Activated naive CD8-positive, alpha-beta T cell treated with anti-CD3 and anti-CD28 coated beads, Interleukin-2, amount 50 U/mL, for 24 hours (primary cell): ENCODE measurements around the gene PPP2R5A.
"Not testable (repeated sequence)": the region's sequence is repeated elsewhere in the genome, so short reads cannot be mapped to it uniquely, and the experiment has no call there.

ENCODE experiments used
- ATAC-seq: fragments of 150-1000 bp; cut with Tn5 transposase; one replicate; pipeline ENCODE4 v1.10.0; 2021
- DNase-seq: peaks from one replicate; pipeline ENCODE4 v3.0.0; 2021
- H3K27ac Mint-ChIP-seq: one replicate; pipeline ENCODE4 v1.8.0; 2021; ENCODE audit warnings: mild to moderate bottlenecking, mixed read lengths
- H3K27me3 Mint-ChIP-seq: one replicate; pipeline ENCODE4 v1.8.0; 2021; ENCODE audit warnings: mixed read lengths
- H3K36me3 Mint-ChIP-seq: one replicate; pipeline ENCODE4 v1.8.0; 2021; ENCODE audit warnings: low read depth, mixed read lengths
- H3K4me1 Mint-ChIP-seq: one replicate; pipeline ENCODE4 v1.8.0; 2021; ENCODE audit warnings: mixed read lengths
- H3K4me3 Mint-ChIP-seq: one replicate; pipeline ENCODE4 v1.8.0; 2021; ENCODE audit warnings: mild to moderate bottlenecking, moderate library complexity, mixed read lengths
- H3K9me3 Mint-ChIP-seq: one replicate; pipeline ENCODE4 v1.8.0; 2021; ENCODE audit warnings: mixed read lengths

The PPP2R5A gene

DNA sequence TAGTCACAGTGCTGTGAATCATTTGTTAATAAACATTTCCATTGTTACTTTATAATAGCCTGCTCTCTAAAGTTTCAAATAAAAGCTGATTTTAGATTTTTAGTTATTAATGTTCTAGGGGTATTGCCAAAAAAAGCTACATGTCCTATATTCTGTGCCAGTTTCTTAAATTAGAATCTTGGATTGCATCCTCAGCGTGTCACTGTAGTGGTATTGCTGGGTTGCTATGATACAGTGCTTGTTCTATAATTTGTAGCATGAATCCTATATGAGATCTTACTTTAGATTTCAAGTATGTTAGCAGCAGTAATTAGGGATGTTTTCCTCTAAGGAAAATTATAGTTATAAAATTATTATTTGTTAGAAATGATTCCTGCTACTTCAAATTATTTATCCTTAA lies 16.4 kb downstream of the PPP2R5A start:
- peaks cover 10% of the 10 kb centered on the region for H3K36me3 Mint-ChIP-seq

DNA sequence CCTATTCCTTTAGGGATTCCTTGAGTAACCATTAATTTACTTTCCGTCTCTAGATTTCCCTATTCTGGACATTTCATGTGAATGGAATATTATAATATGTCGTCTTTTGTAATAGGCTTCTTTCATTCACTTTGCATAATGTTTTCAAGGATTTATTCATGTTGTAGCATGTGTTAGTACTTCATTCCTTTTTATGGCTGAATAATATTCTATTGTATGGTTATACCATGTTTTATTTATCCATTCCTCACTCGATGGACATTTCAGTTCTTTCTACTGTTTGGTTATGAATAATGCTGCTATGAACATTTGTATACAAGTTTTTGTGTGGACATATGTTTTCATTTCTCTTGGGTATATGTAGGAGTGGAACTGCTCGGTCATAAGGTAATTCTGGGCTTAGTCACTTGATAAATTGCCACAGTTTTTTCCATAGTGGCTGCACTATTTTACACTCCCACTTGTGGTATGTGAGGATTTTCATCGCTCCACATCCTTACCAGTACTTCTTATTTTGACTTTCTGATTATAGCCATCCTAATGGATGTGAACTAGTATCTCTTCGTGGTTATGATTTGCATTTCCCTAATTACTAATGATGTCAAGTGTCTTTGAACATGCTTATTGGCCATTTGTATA lies 17.7 kb downstream of the PPP2R5A start:
- Mint-ChIP-seq H3K4me1 (peaks cover 49% of the 10 kb centered on the region), H3K27ac (peak overlapping the region; percentile 48), H3K4me3 (no peak overlapping the region), H3K9me3 (no peaks in the 10 kb centered on the region), H3K27me3 (no peaks in the 10 kb centered on the region), H3K36me3 (peaks cover 12% of the 10 kb centered on the region)
- peak; percentile 93 for ATAC-seq
- DNase-seq, result no peak

More for the DNA sequence above, 16.4 kb downstream of the PPP2R5A start:
- Mint-ChIP-seq H3K27me3 (no peaks in the 10 kb centered on the region), H3K4me1 (peaks cover 57% of the 10 kb centered on the region), H3K9me3 (no peaks in the 10 kb centered on the region), H3K4me3 (no peak overlapping the region), H3K27ac (no peak overlapping the region)
- DNase-seq, result no peak
- no peak for ATAC-seq

DNA sequence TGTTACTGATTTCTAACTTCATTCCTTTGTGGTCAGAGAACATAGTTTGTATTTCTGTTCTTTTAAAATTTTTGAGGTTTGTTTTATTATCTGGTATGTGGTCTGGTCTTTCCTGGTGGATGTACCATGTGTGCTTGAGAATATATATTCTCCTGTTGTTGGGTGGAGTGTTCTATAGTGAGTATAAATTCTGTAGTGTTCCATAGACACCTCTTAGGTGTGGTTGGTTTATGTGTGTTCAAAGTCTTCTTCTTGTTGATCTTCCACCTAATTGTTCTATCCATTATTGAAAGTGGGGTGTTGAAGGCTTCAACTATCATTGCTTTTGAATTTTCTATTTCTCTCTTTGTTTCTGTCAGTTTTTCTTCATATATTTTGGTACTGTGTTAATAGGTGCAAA lies 20.1 kb downstream of the PPP2R5A start:
- no peak for ATAC-seq
- no peaks in the 10 kb centered on the region for H3K9me3 Mint-ChIP-seq
- H3K4me3 Mint-ChIP-seq, result no peak overlapping the region
- H3K27ac Mint-ChIP-seq, result no peak overlapping the region
- H3K36me3 Mint-ChIP-seq, result peaks cover 27% of the 10 kb centered on the region
- H3K4me1 Mint-ChIP-seq, result peaks cover 54% of the 10 kb centered on the region
- no peak for DNase-seq
- H3K27me3 Mint-ChIP-seq, result no peaks in the 10 kb centered on the region

DNA sequence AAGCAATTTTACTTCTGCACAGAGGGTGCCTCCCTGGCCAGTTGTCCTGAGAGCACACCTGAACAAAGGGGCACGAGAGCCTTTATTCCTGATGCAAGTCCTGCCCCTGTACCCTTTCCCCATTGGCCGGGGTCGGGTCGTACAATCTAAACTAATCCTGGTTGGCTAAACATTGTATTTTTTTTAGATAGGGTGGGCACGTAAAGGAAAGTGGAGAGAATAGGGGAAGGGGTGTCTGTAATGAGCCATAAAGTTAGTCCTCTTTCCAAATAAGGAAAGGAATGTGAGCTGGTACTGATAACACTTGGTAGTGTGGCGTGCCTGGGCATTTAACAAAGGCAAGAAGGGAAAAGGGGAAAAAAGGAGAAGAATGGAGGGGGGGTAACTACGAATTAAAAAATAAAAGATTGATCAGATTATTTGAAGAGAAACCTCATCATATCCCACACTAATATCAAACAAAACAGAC lies 20.8 kb downstream of the PPP2R5A start:
- not testable (repeated sequence) for H3K27ac Mint-ChIP-seq, H3K9me3 Mint-ChIP-seq, ATAC-seq, H3K27me3 Mint-ChIP-seq, H3K4me3 Mint-ChIP-seq, DNase-seq
- Mint-ChIP-seq H3K36me3 (peaks cover 27% of the 10 kb centered on the region), H3K4me1 (peaks cover 58% of the 10 kb centered on the region)

DNA sequence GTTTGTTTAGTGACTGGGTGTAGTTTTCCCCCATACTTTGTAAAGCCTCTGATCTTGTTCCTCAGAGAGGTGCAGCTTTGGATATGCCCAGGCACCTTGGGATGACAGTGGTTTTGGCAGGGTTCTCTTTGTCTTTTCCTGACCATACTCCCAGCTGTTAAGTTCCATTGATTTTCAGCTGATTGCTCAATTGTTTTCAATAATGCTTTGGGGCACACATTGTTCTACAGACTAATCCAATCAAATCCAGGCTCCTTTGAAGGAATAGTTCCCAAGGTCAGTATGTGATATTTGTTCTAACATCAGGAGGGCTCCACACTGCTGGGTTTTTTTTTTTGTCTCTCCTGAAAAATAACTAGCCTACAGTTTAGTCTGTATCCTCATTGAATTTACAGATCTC lies 24.8 kb downstream of the PPP2R5A start:
- no peak overlapping the region for H3K27ac Mint-ChIP-seq
- peaks cover 45% of the 10 kb centered on the region for H3K4me1 Mint-ChIP-seq
- no peaks in the 10 kb centered on the region for H3K27me3 Mint-ChIP-seq
- peaks cover 33% of the 10 kb centered on the region for H3K36me3 Mint-ChIP-seq
- no peaks in the 10 kb centered on the region for H3K9me3 Mint-ChIP-seq
- no peak for ATAC-seq
- DNase-seq, result no peak
- no peak overlapping the region for H3K4me3 Mint-ChIP-seq

DNA sequence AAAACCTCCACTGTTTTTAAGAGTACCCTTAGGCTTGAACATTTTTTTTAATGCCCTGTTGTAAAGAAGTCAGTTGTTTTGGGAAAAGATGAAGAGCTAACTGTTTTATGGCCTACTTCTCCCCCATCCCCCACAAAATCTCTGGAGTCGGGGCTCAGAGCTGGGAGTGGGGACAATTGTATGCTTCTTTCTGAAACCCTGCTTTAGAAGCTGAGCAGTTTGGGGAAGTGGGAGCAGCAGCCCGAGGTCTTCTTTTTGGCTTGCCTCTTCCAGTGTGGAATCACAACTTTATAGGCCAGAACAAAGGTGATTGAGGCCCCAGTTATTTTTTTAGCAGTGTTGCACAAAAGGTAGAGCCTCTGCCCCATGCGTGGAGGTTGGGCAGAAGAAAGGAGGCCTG lies 25.2 kb downstream of the PPP2R5A start:
- ATAC-seq (no peak), DNase-seq (no peak)
- Mint-ChIP-seq H3K27me3 (no peaks in the 10 kb centered on the region), H3K36me3 (peaks cover 32% of the 10 kb centered on the region), H3K4me1 (peaks cover 48% of the 10 kb centered on the region), H3K27ac (no peak overlapping the region), H3K9me3 (no peaks in the 10 kb centered on the region), H3K4me3 (no peak overlapping the region)

DNA sequence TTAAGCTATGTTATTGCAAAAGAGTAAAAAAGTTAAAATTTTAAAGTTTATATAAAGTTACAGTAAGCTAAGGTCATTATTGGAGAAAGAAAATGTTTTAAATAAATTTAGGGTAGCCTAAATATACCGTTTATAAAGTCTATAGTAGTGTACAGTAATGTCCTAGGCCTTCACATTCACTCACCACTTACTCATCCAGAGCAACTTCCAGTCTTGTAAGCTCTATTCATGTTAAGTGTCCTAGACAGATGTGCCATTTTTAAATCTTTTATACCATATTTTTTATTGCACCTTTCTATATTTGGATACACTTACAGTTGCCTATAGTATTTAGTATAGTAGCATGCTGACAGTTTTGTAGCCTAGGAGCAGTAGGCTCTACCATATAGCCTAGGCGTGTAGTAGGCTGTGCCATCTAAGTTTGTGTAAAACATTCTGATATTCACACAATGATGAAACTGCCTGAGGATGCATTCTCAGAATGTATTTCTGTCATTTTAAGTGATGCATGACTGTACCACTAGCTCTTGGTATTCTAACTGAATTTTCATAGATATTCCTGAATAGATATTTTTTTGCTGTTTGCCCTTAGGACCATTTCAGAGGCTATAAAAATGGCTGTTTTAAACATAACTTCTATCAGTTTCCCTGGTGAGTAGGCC lies 26.8 kb downstream of the PPP2R5A start:
- H3K27me3 Mint-ChIP-seq, result no peaks in the 10 kb centered on the region
- no peak for DNase-seq
- H3K36me3 Mint-ChIP-seq, result peaks cover 27% of the 10 kb centered on the region
- H3K4me1 Mint-ChIP-seq, result peaks cover 55% of the 10 kb centered on the region
- no peak overlapping the region for H3K4me3 Mint-ChIP-seq
- no peaks in the 10 kb centered on the region for H3K9me3 Mint-ChIP-seq
- H3K27ac Mint-ChIP-seq, result no peak overlapping the region
- ATAC-seq, result no peak

DNA sequence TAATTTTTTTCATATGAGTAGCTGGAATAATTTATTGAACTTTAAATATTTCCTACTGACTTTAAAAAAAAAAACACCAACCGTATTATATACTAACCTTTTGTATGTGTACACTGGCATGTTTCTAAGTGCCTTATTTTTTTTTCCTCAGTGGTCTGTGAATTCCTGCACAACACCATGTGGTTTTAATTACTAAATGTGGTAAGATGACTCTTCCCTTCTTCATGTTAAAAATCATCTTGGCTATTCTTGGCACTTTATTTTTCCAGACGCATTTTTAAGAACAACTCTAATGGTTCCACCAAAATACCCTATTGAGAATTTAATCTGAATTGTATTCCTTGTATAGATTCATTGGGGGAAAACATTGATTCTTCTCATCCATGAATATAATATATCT lies 28.4 kb downstream of the PPP2R5A start:
- peak overlapping the region; percentile 35 for H3K27ac Mint-ChIP-seq
- H3K4me3 Mint-ChIP-seq, result no peak overlapping the region
- H3K36me3 Mint-ChIP-seq, result peaks cover 21% of the 10 kb centered on the region
- ATAC-seq (no peak), DNase-seq (no peak)
- H3K9me3 Mint-ChIP-seq, result no peaks in the 10 kb centered on the region
- peaks cover 58% of the 10 kb centered on the region for H3K4me1 Mint-ChIP-seq
- no peaks in the 10 kb centered on the region for H3K27me3 Mint-ChIP-seq

DNA sequence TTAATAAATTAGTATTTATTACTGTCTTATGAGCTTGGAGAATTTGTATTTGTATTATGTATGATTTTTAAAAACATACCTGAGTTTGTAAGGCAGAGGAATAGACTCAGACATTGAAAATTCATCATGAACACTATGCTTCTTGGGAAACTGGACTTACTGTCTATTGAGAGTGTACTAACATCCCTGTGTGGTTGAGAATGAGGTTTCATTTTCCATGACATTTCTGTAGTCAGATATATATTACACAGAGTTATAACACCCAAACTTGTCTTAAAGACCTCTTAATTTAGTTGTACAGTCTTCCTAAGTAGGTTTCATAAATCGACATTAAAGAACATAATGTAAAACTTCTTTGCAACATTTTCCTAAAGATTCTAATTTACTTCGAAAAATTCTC lies 30.0 kb downstream of the PPP2R5A start:
- no peak overlapping the region for H3K4me3 Mint-ChIP-seq
- ATAC-seq (peak; percentile 89), DNase-seq (no peak)
- H3K27ac Mint-ChIP-seq, result no peak overlapping the region
- peaks cover 49% of the 10 kb centered on the region for H3K4me1 Mint-ChIP-seq
- no peaks in the 10 kb centered on the region for H3K9me3 Mint-ChIP-seq
- no peaks in the 10 kb centered on the region for H3K27me3 Mint-ChIP-seq
- peaks cover 11% of the 10 kb centered on the region for H3K36me3 Mint-ChIP-seq

DNA sequence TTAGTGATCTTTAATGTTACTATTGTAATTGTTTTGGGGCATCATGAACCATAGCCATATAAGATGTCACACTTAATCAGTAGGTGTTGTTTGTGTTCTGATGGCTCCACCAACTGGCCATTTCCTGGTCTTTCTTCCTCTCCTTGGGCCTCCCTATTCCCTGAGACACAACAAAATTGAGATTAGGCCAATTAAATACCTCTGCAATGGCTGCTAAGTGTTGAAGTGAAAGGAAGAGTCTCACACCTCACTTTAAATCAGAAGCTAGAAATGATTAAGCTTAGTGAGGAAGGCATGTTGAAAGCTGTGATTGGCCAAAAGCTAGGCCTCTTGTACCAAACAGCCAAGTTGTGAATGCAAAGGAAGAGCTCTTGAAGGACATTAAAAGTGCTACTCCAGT lies 30.7 kb downstream of the PPP2R5A start:
- peaks cover 9% of the 10 kb centered on the region for H3K36me3 Mint-ChIP-seq
- no peak for DNase-seq
- no peak overlapping the region for H3K4me3 Mint-ChIP-seq
- H3K27ac Mint-ChIP-seq, result peak overlapping the region; percentile 30
- ATAC-seq, result peak; percentile 65
- H3K9me3 Mint-ChIP-seq, result no peaks in the 10 kb centered on the region
- H3K27me3 Mint-ChIP-seq, result no peaks in the 10 kb centered on the region
- peaks cover 42% of the 10 kb centered on the region for H3K4me1 Mint-ChIP-seq

DNA sequence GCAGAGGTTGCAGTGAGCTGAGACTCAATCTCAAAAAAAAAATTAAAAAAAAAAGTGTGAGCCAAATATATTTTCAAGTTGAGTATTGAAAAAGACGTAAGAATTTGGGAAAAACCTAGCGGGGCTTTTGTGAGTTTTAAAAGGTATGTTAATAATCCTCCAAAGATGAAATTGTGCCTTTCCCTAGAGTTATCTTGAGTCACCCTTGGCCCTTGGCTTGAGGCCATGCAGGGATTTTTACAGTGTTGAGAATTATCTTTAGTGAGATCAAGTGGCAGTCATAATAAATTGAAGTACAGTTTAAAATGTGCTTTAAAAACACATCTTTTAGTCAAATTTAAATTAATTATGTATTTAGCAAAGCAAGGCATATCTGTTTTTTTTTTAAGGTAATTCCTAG lies 32.7 kb downstream of the PPP2R5A start:
- H3K4me1 Mint-ChIP-seq, result peaks cover 38% of the 10 kb centered on the region
- H3K4me3 Mint-ChIP-seq, result no peak overlapping the region

DNA sequence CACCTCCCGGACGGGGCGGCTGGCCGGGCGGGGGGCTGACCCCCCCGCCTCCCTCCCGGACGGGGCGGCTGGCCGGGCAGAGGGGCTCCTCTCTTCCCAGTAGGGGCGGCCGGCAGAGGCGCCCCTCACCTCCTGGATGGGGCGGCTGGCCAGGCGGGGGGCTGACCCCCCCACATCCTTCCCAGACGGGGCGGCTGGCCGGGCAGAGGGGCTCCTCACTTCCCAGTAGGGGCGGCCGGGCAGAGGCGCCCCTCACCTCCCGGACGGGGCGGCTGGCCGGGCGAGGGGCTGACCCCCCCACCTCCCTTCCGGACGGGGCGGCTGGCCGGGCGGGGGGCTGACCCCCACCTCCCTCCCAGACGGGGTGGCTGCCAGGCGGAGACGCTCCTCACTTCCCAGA lies 35.8 kb downstream of the PPP2R5A start:
- not testable (repeated sequence) for H3K4me3 Mint-ChIP-seq, ATAC-seq, H3K27ac Mint-ChIP-seq, H3K27me3 Mint-ChIP-seq, DNase-seq, H3K9me3 Mint-ChIP-seq, H3K36me3 Mint-ChIP-seq
- H3K4me1 Mint-ChIP-seq, result peaks cover 33% of the 10 kb centered on the region

More for the DNA sequence above, 32.7 kb downstream of the PPP2R5A start:
- ATAC-seq (no peak), DNase-seq (no peak)
- no peaks in the 10 kb centered on the region for H3K9me3 Mint-ChIP-seq
- peaks cover 8% of the 10 kb centered on the region for H3K36me3 Mint-ChIP-seq
- no peak overlapping the region for H3K27ac Mint-ChIP-seq
- H3K27me3 Mint-ChIP-seq, result no peaks in the 10 kb centered on the region

DNA sequence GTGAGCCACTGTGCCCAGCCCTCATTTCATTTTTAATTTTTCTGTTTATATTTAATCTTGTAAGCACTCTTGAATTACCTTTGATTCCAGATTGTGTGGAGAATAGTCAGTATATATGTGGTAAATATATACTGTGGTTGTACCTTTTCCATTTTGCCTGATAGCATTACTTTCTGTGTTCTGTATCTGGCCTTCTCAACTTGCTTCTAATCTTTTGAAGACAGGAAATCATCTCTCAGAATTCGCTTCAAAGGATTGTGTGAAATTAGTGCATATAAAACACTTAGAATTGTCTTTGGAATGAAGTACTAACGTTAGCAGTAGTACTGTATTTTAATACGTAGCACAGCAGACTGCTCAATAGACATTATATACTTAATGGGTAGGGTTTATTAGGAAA lies 37.9 kb downstream of the PPP2R5A start:
- ATAC-seq, result no peak
- Mint-ChIP-seq H3K27me3 (no peaks in the 10 kb centered on the region), H3K4me1 (peaks cover 21% of the 10 kb centered on the region), H3K9me3 (no peaks in the 10 kb centered on the region), H3K27ac (no peak overlapping the region), H3K36me3 (peaks cover 3% of the 10 kb centered on the region), H3K4me3 (no peak overlapping the region)
- DNase-seq, result no peak

DNA sequence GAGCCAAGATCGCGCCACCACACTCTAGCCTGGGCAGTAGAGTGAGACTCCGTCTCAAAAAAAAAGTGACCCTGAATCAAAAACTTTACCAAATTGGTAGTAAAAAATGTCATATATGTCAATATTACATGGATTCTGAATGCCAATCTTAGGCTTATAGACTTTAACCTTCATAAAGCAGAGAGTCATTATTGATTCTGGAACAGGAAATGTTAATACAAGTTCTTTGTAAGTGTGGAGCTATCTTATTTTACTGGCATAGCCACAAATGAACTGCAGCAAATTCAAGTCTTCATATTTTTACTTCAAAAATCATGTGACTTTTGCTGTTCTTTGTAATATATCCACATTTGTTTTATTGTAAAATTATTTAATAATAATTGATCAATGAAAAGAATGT lies 41.3 kb downstream of the PPP2R5A start:
- DNase-seq, result no peak
- ATAC-seq, result no peak
- no peak overlapping the region for H3K4me3 Mint-ChIP-seq
- no peaks in the 10 kb centered on the region for H3K9me3 Mint-ChIP-seq
- peaks cover 18% of the 10 kb centered on the region for H3K4me1 Mint-ChIP-seq
- no peaks in the 10 kb centered on the region for H3K27me3 Mint-ChIP-seq
- H3K36me3 Mint-ChIP-seq, result peaks cover 4% of the 10 kb centered on the region
- no peak overlapping the region for H3K27ac Mint-ChIP-seq

DNA sequence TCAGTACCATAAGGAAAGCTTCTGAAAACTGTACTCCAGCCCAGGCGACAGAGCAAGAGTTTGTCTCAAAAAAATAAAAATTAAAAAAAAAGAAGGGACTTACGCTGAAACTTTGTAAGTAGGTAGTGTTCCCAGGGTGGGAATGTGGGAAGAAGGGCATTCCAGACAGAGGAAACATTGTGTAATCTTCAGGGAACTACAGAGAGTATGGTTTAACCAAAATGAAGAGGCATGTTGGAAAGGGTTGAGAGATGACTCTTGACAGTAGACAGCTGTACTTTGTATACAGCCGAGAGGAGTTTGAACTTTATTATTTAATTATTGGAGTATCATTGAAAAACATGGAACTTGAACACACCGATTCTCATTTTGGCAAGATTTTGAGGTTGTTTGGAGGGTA lies 43.0 kb downstream of the PPP2R5A start:
- Mint-ChIP-seq H3K4me1 (peaks cover 13% of the 10 kb centered on the region), H3K4me3 (no peak overlapping the region), H3K9me3 (no peaks in the 10 kb centered on the region), H3K36me3 (peaks cover 4% of the 10 kb centered on the region), H3K27ac (no peak overlapping the region), H3K27me3 (no peaks in the 10 kb centered on the region)
- ATAC-seq (no peak), DNase-seq (no peak)
